NCI-H1436 treated with DMSO at 0.1 percent for 48 hours (cell line): ENCODE results near the gene UBE2G2.

Experiments
- DNase-seq: peaks from one replicate; lab custom pipeline; 2025; lab: John Stamatoyannopoulos, UW

UBE2G2 gene, protein sequence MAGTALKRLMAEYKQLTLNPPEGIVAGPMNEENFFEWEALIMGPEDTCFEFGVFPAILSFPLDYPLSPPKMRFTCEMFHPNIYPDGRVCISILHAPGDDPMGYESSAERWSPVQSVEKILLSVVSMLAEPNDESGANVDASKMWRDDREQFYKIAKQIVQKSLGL

DNA sequence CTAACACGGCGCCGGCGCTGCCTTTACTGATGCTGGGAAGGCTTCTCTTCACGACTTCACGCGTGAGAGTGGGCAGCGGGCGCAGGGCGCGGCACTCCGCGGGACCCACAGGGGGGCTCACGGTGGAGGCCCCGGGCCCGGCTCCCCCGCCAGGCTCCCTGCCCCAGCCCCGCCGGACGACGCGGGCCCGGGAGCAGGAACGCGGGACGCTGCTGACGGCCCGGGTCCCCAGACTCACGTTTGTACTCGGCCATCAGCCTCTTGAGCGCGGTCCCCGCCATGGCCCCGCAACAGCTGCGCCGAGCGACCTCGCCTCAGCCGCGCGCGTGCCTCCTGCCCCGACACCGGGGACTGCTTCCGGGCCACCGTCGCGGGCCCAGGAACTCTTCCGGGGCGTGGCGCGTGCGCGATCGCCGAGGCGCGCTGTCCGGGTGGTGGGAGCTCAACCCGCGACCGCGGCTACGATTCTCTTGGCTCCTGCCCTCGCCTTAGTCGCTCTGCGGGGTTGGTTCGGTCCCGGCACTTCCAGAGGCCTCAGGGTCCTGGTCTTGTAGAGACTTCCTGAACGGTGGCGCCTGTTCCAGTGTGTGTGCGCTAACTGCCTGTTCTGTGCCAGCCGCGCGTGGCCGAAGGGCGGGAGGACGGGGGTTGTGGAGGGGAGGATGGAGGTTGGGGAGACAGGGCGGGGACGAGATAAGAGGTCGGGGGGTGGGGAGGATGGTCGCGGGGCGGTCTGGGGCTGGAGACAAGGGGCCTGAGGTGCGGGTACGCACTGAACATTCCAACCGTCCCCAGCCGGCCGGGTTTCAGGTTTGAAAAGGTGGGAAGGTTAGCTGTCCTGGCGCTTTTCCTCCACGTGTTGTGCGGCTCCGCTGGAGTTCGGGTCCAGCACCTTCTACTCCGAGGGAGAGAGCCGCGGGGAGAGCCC lies at the start of gene UBE2G2:
Gene UBE2G2, minus strand, starts transcription at position 353 of the 928 bp plus-strand sequence. Its CDS starts 72 bp downstream, at position 281.
- no peak for DNase-seq

DNA sequence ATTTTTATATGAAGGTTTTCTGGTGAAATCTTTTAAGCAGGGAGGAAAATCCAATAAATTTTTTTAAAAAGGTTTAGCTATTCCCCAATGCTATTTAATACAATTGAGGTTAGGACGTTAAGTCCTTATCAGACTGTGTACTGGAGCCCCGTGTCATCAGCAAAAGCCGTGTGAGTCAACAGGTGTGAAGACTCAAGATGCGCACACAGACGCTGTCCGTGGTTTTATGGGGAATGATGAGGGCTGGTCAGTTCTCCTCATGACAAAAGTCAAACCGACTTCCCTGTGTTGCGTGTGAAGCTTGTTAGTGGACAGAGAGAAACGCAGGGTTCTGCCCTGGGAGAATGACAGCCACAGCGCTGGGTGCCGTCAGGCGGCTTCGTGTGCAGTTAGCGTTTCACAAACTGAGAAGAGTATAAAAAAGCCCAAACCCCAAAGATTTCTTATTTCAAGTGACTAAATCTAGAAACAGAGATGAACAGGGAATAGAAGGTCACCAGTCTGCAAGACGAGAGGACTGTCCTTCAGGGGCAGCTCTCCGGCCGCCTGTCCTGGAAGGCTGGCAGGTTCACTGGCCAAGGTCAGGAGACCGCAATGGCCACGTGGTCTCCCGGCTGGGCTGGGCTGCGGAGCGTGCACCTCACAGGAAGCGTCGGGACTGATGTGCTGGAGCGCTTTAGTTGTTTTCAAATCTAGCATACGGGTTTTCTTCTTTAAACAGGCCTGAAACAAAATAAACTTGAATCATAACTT lies 49.5 kb upstream of the UBE2G2 start:
- DNase-seq, result no peak

DNA sequence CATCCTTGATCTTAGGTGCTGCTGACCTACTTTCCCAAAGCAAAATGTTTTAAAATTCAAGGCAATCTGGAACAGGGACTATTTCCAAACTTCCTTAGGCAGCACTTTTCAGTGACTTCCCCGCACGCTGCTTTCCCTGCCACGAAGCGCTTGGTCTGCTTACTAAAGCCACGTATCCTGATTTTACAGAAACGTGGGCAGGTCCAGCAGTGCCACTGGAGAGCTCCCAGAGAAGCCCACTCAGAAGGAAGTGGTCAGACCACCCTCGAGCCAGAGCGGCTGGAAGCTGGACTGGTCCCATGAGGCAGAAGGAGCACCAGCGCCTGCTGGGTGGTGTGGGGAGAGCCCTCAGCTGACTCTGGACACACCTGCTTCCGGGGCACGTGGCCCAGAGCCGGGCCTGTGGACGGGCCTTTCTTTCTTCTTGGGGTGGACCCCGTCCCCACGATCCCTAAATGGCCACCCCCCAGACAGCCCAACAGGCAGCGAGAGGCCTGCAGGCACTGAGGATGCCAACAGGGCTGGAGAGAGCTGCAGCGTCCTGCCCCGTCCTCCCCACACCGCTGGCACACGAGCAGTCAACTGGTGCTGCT lies 48.7 kb upstream of the UBE2G2 start:
- no peak for DNase-seq

GRCh38 chr21:44849616-44850130 lies 48.1 kb upstream of the UBE2G2 start:
- no peak for DNase-seq

- DNase-seq, result no peak
Measured at GRCh38 chr21:44848821-44849521, 47.4 kb upstream of the UBE2G2 start.

GRCh38 chr21:44847261-44848056 lies 45.8 kb upstream of the UBE2G2 start:
- DNase-seq, result no peak

- no peak for DNase-seq
Measured at GRCh38 chr21:44846485-44847260, 45.1 kb upstream of the UBE2G2 start.

DNA sequence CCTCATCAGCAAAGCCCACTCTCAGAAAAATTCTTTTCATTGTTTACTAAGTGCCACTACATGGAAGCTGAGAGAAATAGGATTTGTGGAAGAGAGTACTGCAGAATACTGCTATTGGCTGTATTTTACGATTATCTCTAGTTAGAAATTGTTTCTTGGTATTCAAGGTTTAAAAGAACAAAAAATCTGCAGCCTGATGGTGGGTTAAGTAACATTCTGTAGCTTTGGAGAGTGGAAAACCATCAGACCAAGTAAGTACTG lies 44.5 kb upstream of the UBE2G2 start:
- DNase-seq, result no peak

GRCh38 chr21:44845418-44846223 lies 44.0 kb upstream of the UBE2G2 start:
- DNase-seq, result no peak

- DNase-seq, result no peak
Measured at GRCh38 chr21:44844256-44844655, 42.6 kb upstream of the UBE2G2 start.

DNA sequence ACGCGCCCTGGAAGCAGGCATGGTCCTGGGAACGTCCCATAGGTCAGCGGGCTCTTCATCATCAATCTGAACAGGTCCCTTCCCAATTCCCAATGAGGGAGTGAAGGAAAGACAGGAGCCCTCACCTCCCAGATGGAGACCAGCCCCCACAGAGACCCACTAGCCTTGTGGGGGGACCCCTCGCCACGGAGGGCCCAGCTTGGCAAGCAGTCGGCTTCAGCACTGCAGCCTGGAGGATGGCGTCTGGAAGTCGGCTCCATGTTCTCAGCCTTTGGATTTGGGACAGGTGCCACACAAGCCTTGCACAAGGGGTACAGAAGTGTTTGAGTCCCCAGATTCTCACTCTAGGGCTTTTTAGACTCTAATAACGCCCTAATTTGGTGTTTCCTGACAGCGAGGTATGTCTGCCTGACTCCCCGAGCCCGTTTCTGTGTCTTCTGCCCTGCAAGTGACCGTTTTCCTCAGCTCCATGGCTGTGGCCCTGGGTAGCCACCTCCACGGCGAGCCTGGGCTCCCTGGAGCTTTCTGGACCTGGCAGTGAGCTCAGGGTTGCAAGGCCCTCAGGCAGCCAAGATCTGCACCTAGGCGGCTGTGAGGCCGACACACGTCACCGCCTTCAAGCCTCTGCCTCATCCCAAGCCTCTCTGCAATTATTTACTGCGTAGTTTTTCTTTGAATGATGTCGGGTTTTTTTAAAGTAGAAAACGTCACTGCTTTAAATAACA lies 41.3 kb upstream of the UBE2G2 start:
- no peak for DNase-seq

DNA sequence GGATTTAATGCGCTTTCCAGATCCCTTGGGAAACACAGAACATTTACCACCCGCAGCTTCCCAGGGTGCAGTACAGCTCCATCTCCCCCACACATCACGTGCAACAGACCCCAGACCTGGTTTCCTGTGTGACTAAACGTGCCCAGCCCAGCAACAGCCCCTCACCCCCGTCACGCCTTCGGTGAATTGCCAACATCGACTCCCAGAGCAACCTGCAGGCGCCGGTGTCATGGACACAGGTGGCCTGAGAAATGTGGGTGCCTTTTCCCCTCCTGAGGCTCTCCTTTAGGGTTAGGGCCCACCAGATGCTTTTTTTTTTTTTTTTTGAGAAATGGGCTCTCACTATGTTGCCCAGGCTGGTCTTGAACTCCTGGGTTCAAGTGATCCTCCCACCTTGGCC lies 40.5 kb upstream of the UBE2G2 start:
- DNase-seq, result no peak

- no peak for DNase-seq
Measured at GRCh38 chr21:44840771-44841170, 39.2 kb upstream of the UBE2G2 start.

GRCh38 chr21:44838951-44839350 lies 37.3 kb upstream of the UBE2G2 start:
- no peak for DNase-seq

- no peak for DNase-seq
Measured at GRCh38 chr21:44838039-44838895, 36.6 kb upstream of the UBE2G2 start.

- DNase-seq, result no peak
Measured at GRCh38 chr21:44837537-44837936, 35.9 kb upstream of the UBE2G2 start.

- DNase-seq, result no peak
Measured at GRCh38 chr21:44836666-44837471, 35.2 kb upstream of the UBE2G2 start.
